Muscle layer of duodenum (tissue), 2 donors: Measurements from ENCODE around the gene LPP.

Source experiments
- H3K27ac ChIP-seq: one replicate; pipeline ENCODE4 v1.7.0; 2013; ENCODE audit warnings: mild to moderate bottlenecking, low read length
- H3K27me3 ChIP-seq: one replicate; pipeline ENCODE4 v1.7.0; 2013; ENCODE audit warnings: low read depth, mild to moderate bottlenecking, control low read depth, low read length
- H3K36me3 ChIP-seq, 2 donors: one replicate each; pipeline ENCODE4 v1.7.0; 2013; ENCODE audit warnings: low read length in 2 of 2, control low read depth in 1 of 2, mild to moderate bottlenecking in 1 of 2; ENCODE audit not compliant: insufficient read depth in 2 of 2, control insufficient read depth in 1 of 2
- H3K4me1 ChIP-seq, 2 donors: one replicate each; pipeline ENCODE4 v1.7.0; 2013; ENCODE audit warnings: low read length in 2 of 2, mild to moderate bottlenecking in 2 of 2, control low read depth in 1 of 2, moderate library complexity in 1 of 2; ENCODE audit not compliant: insufficient read depth in 2 of 2, control insufficient read depth in 1 of 2
- H3K4me3 ChIP-seq, 2 donors: one replicate each; pipeline ENCODE4 v1.7.0; 2013; ENCODE audit warnings: low read length in 2 of 2, low read depth in 1 of 2, mild to moderate bottlenecking in 1 of 2
- H3K9me3 ChIP-seq, 2 donors: one replicate each; pipeline ENCODE4 v1.7.0; 2013; ENCODE audit warnings: low read length in 2 of 2, control low read depth in 1 of 2, mild to moderate bottlenecking in 1 of 2; ENCODE audit not compliant: control insufficient read depth in 1 of 2
- donor health status: healthy.

LPP gene

GRCh38 chr3:188470508-188471130 is 316.7 kb downstream of the LPP start:
- H3K4me1 ChIP-seq, result peaks cover 17 to 38% of the 10 kb centered on the region in 2 donors
- no peaks in the 10 kb centered on the region for H3K27me3 ChIP-seq
- no peak overlapping the region for H3K27ac ChIP-seq
- H3K4me3 ChIP-seq, result no peak overlapping the region
- H3K36me3 ChIP-seq, result peaks cover 0 to 12% of the 10 kb centered on the region in 2 donors
- H3K9me3 ChIP-seq, result no peaks in the 10 kb centered on the region

- H3K4me1 ChIP-seq, result peaks cover 17 to 41% of the 10 kb centered on the region in 2 donors
These were observed 317.8 kb downstream of the LPP start for GRCh38 chr3:188471723-188472122.

GRCh38 chr3:188472336-188472735 is 318.4 kb downstream of the LPP start:
- Histone ChIP-seq H3K4me1 (peaks cover 17 to 47% of the 10 kb centered on the region in 2 donors), H3K9me3 (no peaks in the 10 kb centered on the region)

More at GRCh38 chr3:188471723-188472122, 317.8 kb downstream of the LPP start:
- Histone ChIP-seq H3K9me3 (no peaks in the 10 kb centered on the region), H3K27me3 (no peaks in the 10 kb centered on the region), H3K27ac (no peak overlapping the region), H3K36me3 (peaks cover 0 to 12% of the 10 kb centered on the region in 2 donors), H3K4me3 (no peak overlapping the region)

GRCh38 chr3:188473045-188473444 is 319.1 kb downstream of the LPP start:
- H3K4me3 ChIP-seq, result no peak overlapping the region
- H3K27me3 ChIP-seq, result no peaks in the 10 kb centered on the region
- H3K4me1 ChIP-seq, result peaks cover 12 to 42% of the 10 kb centered on the region in 2 donors
- H3K27ac ChIP-seq, result no peak overlapping the region
- H3K36me3 ChIP-seq, result peaks cover 0 to 10% of the 10 kb centered on the region in 2 donors
- no peaks in the 10 kb centered on the region for H3K9me3 ChIP-seq

More at GRCh38 chr3:188472336-188472735, 318.4 kb downstream of the LPP start:
- H3K27me3 ChIP-seq, result no peaks in the 10 kb centered on the region
- H3K36me3 ChIP-seq, result peaks cover 0 to 12% of the 10 kb centered on the region in 2 donors
- no peak overlapping the region for H3K4me3 ChIP-seq
- H3K27ac ChIP-seq, result no peak overlapping the region

- Histone ChIP-seq H3K4me1 (peaks cover 5 to 35% of the 10 kb centered on the region in 2 donors), H3K4me3 (no peak overlapping the region), H3K36me3 (peaks cover 0 to 5% of the 10 kb centered on the region in 2 donors), H3K27ac (no peak overlapping the region), H3K9me3 (no peaks in the 10 kb centered on the region), H3K27me3 (no peaks in the 10 kb centered on the region)
These were observed 319.8 kb downstream of the LPP start for GRCh38 chr3:188473591-188474288.

GRCh38 chr3:188476935-188477334 is 323.0 kb downstream of the LPP start:
- Histone ChIP-seq H3K27ac (no peak overlapping the region), H3K4me1 (peaks cover 0 to 20% of the 10 kb centered on the region in 2 donors)

GRCh38 chr3:188480011-188480410 is 326.1 kb downstream of the LPP start:
- Histone ChIP-seq H3K27ac (no peak overlapping the region), H3K9me3 (no peaks in the 10 kb centered on the region), H3K36me3 (peaks cover 7% of the 10 kb centered on the region in 2 donors), H3K4me1 (peaks cover 0 to 22% of the 10 kb centered on the region in 2 donors), H3K4me3 (no peak overlapping the region), H3K27me3 (no peaks in the 10 kb centered on the region)

More at GRCh38 chr3:188476935-188477334, 323.0 kb downstream of the LPP start:
- no peak overlapping the region for H3K4me3 ChIP-seq
- no peaks in the 10 kb centered on the region for H3K36me3 ChIP-seq
- H3K9me3 ChIP-seq, result no peaks in the 10 kb centered on the region
- H3K27me3 ChIP-seq, result no peaks in the 10 kb centered on the region

- no peaks in the 10 kb centered on the region for H3K27me3 ChIP-seq
- H3K36me3 ChIP-seq, result peaks cover 11 to 19% of the 10 kb centered on the region in 2 donors
- peaks cover 0 to 20% of the 10 kb centered on the region in 2 donors for H3K4me1 ChIP-seq
- no peak overlapping the region for H3K4me3 ChIP-seq
- H3K27ac ChIP-seq, result no peak overlapping the region
- H3K9me3 ChIP-seq, result no peaks in the 10 kb centered on the region
These were observed 329.0 kb downstream of the LPP start for GRCh38 chr3:188482929-188483328.

GRCh38 chr3:188486126-188486525 is 332.2 kb downstream of the LPP start:
- peaks cover 0 to 27% of the 10 kb centered on the region in 2 donors for H3K4me1 ChIP-seq
- H3K27me3 ChIP-seq, result no peaks in the 10 kb centered on the region
- H3K27ac ChIP-seq, result no peak overlapping the region
- H3K9me3 ChIP-seq, result no peaks in the 10 kb centered on the region
- H3K36me3 ChIP-seq, result peaks cover 11 to 28% of the 10 kb centered on the region in 2 donors
- no peak overlapping the region for H3K4me3 ChIP-seq

- H3K9me3 ChIP-seq, result no peaks in the 10 kb centered on the region
- H3K4me3 ChIP-seq, result no peak overlapping the region
- no peak overlapping the region for H3K27ac ChIP-seq
- peaks cover 0 to 35% of the 10 kb centered on the region in 2 donors for H3K4me1 ChIP-seq
- H3K27me3 ChIP-seq, result no peaks in the 10 kb centered on the region
- peaks cover 11 to 35% of the 10 kb centered on the region in 2 donors for H3K36me3 ChIP-seq
These were observed 333.0 kb downstream of the LPP start for GRCh38 chr3:188486952-188487351.

- no peaks in the 10 kb centered on the region for H3K27me3 ChIP-seq
- no peaks in the 10 kb centered on the region for H3K9me3 ChIP-seq
- peaks cover 0 to 30% of the 10 kb centered on the region in 2 donors for H3K4me1 ChIP-seq
- H3K36me3 ChIP-seq, result peaks cover 11 to 35% of the 10 kb centered on the region in 2 donors
- H3K27ac ChIP-seq, result no peak overlapping the region
- no peak overlapping the region for H3K4me3 ChIP-seq
These were observed 333.7 kb downstream of the LPP start for GRCh38 chr3:188487652-188488051.
